ENCODE results near the gene RRP12.
"Not testable (repeated sequence)": the region's sequence is repeated elsewhere in the genome, so short reads cannot be mapped to it uniquely, and the experiment has no call there.

The RRP12 gene

DNA sequence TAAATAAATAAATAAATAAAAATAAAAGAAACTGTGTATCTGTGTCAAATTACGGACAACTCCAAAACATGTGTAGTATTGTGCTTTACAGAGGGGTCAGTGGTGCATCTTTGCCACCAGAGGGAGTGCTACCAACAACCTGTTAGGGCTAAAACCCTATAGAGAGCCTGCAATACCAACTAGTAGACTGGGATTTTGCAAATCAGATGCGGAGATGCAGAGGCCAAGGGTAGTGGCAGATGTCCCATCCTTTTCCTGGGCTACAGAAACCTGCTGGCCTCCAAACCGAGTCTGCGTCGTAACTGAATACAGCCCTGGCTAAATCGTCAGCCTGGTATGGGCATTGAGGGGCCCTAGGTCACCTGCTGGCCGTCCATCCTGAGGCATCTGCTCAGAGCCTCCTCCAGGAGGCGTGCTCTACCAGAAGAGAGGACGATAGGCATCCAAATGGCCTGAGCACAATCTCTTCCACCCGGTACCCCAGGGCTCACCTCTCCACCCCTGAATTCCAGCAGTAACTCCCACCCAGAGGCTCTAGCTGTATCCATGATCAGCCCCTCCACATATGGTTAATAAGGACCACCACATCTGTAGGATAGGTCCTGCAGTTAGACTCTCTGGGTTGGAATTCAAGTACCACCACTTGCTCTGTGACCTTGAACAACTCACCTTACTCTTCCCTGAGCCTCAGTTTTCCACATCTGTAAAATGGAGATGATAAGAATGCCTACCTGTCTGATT, 6.2 kb upstream of the RRP12 start:
- DNase-seq (ENCODE audit: low spot score): peak; percentile 74
- TF ChIP-seq, protein P1, sequence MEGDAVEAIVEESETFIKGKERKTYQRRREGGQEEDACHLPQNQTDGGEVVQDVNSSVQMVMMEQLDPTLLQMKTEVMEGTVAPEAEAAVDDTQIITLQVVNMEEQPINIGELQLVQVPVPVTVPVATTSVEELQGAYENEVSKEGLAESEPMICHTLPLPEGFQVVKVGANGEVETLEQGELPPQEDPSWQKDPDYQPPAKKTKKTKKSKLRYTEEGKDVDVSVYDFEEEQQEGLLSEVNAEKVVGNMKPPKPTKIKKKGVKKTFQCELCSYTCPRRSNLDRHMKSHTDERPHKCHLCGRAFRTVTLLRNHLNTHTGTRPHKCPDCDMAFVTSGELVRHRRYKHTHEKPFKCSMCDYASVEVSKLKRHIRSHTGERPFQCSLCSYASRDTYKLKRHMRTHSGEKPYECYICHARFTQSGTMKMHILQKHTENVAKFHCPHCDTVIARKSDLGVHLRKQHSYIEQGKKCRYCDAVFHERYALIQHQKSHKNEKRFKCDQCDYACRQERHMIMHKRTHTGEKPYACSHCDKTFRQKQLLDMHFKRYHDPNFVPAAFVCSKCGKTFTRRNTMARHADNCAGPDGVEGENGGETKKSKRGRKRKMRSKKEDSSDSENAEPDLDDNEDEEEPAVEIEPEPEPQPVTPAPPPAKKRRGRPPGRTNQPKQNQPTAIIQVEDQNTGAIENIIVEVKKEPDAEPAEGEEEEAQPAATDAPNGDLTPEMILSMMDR (IDR thresholded peaks at IDR 0.05; ENCODE audit: extremely low read depth, insufficient read depth, missing control alignments): peak; percentile 85
- in situ Hi-C loops (cut with MboI; ENCODE audit: low pct_unique_long_range_greater_than_20kb, low sequenced_read_pairs, unreplicated experiment): no loop called here

DNA sequence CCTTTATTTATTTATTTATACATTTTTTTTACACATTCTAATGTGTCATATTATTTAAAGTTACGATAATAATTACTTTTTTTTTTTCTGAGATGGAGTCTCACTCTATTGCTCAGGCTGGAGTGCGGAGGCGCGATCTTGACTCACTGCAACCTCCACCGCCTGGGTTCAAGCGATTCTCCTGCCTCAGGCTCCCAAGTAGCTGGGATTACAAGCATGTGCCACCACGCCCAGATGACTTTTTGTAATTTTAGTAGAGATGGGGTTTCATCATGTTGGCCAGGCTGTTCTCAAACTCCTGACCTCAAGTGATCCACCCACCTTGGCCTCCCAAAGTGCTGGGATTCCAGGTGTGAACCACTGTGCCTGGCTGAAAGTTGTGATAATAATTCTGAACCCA, 5.3 kb upstream of the RRP12 start:
- DNase-seq (ENCODE audit: low spot score); in situ Hi-C loops (cut with MboI; ENCODE audit: low pct_unique_long_range_greater_than_20kb, low sequenced_read_pairs, unreplicated experiment): not testable (repeated sequence)

DNA sequence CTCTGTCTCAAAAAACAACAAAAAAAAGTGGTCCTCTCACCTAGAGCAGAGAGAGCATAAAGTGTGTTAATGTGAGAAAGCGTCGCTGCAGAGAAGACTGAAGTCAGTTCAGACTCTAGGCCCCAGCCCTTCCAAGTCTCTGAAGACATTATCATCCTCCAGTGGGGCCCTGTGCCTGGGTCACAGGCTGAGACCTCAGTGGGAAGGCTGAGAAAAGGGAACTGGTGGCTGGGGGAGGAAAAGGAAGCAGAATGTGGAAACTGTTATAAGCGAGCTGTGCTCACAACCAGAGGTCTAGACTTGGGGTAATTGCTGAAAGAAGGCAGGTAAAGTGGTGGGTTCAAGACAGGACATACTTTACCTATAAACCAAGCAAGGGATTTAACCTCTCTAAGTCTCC, 4.9 kb upstream of the RRP12 start:
- TF ChIP-seq, protein P1 (IDR thresholded peaks at IDR 0.05; ENCODE audit: extremely low read depth, insufficient read depth, missing control alignments): no peak
- in situ Hi-C loops (cut with MboI; ENCODE audit: low pct_unique_long_range_greater_than_20kb, low sequenced_read_pairs, unreplicated experiment): no loop called here
- no peak for DNase-seq (ENCODE audit: low spot score)

DNA sequence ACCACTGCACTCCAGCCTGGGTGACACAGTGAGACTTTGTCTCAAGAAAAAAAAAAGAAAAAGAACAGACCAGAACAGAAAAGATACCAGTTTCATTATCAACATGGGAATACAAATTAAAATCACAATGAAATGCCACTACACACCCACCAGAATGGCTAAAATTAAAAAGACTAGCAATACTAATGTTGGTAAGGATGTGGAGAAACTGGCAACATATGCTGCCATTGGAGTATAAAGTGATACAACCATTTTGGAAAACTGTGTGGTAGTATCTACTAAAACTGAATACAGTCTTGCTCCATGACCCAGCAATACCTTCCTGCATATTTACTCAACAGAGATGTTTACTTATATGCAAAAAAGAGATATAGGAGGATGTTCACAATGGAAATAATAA, 2.9 kb upstream of the RRP12 start:
- in situ Hi-C loops (cut with MboI; ENCODE audit: low pct_unique_long_range_greater_than_20kb, low sequenced_read_pairs, unreplicated experiment): no loop called here
- DNase-seq (ENCODE audit: low spot score): no peak
- TF ChIP-seq, protein P1 (IDR thresholded peaks at IDR 0.05; ENCODE audit: extremely low read depth, insufficient read depth, missing control alignments): no peak

DNA sequence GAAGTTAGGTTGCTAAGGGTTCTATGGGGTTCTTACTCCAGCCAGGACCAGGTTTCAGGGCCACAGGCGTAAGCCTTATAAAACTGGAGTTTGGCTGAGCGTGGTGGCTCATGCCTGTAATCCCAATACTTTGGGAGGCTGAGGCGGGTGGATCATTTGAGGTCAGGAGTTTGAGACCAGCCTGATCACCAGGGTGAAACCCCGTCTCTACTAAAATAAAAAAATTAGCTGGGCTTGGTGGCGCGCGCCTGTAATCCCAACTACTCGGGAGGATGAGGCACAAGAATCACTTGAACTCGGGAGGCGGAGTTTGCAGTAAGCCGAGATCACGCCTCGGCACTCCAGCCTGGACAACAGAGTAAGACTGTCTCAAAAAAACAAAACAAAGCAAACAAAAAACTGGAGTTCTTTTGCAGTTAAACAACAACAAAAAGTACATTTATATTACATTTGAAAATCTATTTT, 347 bp upstream of the RRP12 start:
- in situ Hi-C loops (cut with MboI; ENCODE audit: low pct_unique_long_range_greater_than_20kb, low sequenced_read_pairs, unreplicated experiment): no loop called here
- no peak for DNase-seq (ENCODE audit: low spot score)
- TF ChIP-seq, protein P1 (IDR thresholded peaks at IDR 0.05; ENCODE audit: extremely low read depth, insufficient read depth, missing control alignments): no peak

DNA sequence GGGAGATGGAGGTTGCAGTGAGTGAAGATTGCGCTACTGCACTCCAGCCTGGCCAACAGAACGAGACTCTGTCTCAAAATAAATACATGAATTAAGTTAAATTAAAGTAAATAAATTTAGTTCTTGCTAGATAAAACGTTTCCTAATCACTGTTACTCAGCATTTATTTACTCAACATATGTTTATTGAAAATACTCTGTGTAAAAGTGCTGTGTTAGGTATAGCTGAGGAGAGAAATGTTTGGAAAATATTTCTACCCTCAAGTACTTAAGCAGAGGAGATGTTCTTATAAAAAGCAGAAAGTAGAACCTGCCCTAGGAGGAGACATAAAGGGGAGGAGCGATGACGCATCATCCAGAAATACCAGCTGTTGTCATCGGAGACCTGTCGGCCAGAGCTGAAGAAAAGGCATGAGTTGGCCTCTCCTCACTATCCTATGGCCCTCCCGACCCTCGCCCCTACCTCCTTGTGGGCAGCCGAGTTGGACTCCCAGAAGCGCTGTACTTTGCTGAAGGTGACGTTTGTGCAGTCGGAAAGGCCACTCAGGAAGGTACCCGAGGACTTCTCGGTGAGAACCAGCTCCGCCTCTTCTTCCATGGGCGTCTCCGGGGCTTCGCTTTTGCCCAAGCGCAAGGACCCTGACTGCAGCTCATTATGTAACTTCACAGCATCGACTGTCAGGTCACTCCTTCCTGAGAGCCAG, 1.1 kb downstream of the RRP12 start:
- in situ Hi-C loops (cut with MboI; ENCODE audit: low pct_unique_long_range_greater_than_20kb, low sequenced_read_pairs, unreplicated experiment): no loop called here
- TF ChIP-seq, protein P1 (IDR thresholded peaks at IDR 0.05; ENCODE audit: extremely low read depth, insufficient read depth, missing control alignments): no peak
- no peak for DNase-seq (ENCODE audit: low spot score)

DNA sequence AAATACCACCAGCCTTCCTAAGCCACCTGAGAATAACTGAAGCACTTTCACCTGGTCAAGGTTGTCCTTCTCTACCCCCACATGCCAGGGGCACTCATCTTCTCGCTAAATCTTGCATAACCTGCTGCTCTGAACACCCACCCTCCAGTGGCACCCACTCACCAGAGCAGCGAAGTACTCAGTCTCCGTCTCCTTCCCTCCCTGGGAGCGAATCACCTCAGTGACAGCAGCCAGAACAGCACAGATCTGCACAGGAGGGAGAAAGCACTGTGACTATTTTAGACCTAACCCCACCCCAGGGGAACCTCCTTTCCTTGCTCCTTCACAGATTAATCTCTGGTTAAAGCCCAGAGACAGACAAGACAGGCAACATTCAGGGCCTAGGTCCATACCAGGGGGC, 5.1 kb downstream of the RRP12 start:
- in situ Hi-C loops (cut with MboI; ENCODE audit: low pct_unique_long_range_greater_than_20kb, low sequenced_read_pairs, unreplicated experiment): no loop called here

More for the DNA sequence above, 5.1 kb downstream of the RRP12 start:
- TF ChIP-seq, protein P1 (IDR thresholded peaks at IDR 0.05; ENCODE audit: extremely low read depth, insufficient read depth, missing control alignments): no peak
- DNase-seq (ENCODE audit: low spot score): no peak
